ENCODE data around the gene HHAT. TPM values are rescaled to one million over a fixed set of nuclear protein-coding genes. Genes with fewer than 3 reads are reported as not detected.

The HHAT gene
- total RNA-seq, 2 donors from 2014 or later: 0.58 to 1.3 TPM

DNA sequence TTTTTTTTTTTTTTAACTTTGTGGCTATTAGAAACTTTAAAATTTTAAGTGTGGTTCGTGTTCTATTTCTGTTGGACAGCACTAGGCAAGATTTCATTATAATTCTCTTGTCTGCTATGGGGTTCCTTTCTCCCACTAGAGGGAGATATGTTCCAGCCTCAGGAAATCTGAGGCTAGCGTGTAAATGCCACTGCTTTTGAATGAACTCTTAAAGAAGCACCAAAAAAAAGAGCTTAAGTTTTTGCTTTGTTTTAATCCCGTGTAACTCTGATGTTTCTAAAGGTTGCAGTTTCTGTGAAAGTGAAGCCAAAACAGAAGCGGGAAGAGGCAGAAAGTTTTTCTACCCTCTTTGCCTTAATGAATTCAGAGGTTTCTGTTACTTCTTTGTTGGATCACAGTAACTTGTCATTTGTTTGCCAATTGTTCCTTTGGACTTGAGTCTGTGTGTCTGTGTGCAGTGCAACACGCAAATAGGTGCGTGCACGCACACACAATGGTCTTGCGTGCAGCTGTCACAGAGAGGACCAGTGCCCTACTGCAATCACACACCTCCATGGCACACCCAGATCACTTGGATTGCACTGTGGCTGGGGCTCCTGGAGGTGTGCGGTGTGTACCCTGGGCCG lies 32.3 kb downstream of the HHAT start:
- peaks cover 5% of the 10 kb centered on the region for H3K4me1 Mint-ChIP-seq
- H3K36me3 Mint-ChIP-seq (ENCODE audit: low read depth): no peaks in the 10 kb centered on the region
- H3K9me3 Mint-ChIP-seq: no peaks in the 10 kb centered on the region
- H3K27me3 Mint-ChIP-seq: no peaks in the 10 kb centered on the region
- H3K4me3 Mint-ChIP-seq: no peak overlapping the region
- peak; percentile 60 for ATAC-seq (replicated peaks)
- H3K27ac Mint-ChIP-seq: no peak overlapping the region

DNA sequence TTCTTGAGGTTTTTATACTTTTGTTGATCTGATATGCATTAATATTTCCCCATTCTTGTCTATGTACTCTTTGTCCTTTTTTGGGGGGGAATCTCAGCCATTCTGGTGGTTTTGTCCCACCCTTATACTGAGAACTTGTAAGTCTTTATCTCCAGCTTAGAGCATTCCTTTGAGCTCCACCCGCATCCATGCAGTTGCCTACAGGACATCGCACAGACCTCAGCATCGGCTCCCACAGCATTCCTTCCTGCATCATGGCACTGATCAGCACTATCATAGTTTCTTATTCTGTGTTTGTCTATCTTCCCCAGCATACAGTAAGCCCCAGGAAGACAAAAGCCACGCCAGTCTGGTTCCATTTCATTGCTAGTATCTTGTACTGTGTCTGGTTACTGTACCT lies 33.0 kb downstream of the HHAT start:
- Mint-ChIP-seq H3K9me3 (no peaks in the 10 kb centered on the region), H3K36me3 (ENCODE audit: low read depth) (no peaks in the 10 kb centered on the region), H3K4me3 (no peak overlapping the region), H3K27ac (no peak overlapping the region), H3K27me3 (no peaks in the 10 kb centered on the region), H3K4me1 (peaks cover 5% of the 10 kb centered on the region)
- no peak for ATAC-seq (replicated peaks)

DNA sequence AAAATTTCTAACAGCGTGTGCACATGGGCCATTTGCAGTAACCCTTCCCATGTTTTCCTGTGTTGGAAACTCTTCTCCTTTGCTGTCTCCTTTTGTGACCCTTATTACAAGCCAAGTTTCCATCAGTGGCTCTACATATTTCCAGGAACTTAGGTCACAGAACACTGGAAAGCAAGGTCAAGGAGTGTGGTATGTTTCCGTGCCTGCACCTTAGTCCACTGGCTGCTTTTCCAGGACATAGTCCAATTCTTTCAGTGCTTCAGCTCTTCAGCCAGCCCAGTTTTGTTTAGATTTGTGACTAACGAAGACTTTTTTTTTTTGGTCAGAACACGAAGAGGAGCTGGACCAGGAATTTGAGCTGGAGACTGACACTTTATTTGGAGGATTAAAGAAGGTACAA lies 33.8 kb downstream of the HHAT start:
- H3K4me3 Mint-ChIP-seq: no peak overlapping the region
- no peak overlapping the region for H3K27ac Mint-ChIP-seq
- H3K9me3 Mint-ChIP-seq: no peaks in the 10 kb centered on the region
- no peaks in the 10 kb centered on the region for H3K27me3 Mint-ChIP-seq
- ATAC-seq (replicated peaks): no peak
- H3K4me1 Mint-ChIP-seq: peaks cover 5% of the 10 kb centered on the region
- no peaks in the 10 kb centered on the region for H3K36me3 Mint-ChIP-seq (ENCODE audit: low read depth)

DNA sequence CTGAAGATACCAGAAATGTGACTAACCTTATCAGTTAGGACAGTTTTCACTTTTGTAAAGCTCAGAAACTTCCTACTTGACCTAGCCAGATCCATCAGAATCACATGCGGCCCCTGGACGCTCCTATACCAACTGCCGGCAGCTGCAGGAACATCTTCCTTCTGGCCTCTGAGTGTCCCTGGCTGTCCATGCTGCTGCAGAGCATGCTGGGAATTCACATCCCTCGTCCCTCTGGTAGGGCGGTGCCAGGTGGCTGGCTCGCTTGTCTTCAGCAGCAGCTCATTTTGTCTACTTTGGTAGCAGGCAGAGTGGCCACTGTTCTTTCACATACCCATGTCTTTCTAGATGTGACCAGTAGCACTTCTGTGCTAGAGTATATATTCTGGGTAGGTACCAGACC lies 34.4 kb downstream of the HHAT start:
- H3K4me3 Mint-ChIP-seq: no peak overlapping the region
- H3K9me3 Mint-ChIP-seq: no peaks in the 10 kb centered on the region
- no peak overlapping the region for H3K27ac Mint-ChIP-seq
- no peaks in the 10 kb centered on the region for H3K36me3 Mint-ChIP-seq (ENCODE audit: low read depth)
- no peak for ATAC-seq (replicated peaks)
- peaks cover 5% of the 10 kb centered on the region for H3K4me1 Mint-ChIP-seq
- no peaks in the 10 kb centered on the region for H3K27me3 Mint-ChIP-seq

DNA sequence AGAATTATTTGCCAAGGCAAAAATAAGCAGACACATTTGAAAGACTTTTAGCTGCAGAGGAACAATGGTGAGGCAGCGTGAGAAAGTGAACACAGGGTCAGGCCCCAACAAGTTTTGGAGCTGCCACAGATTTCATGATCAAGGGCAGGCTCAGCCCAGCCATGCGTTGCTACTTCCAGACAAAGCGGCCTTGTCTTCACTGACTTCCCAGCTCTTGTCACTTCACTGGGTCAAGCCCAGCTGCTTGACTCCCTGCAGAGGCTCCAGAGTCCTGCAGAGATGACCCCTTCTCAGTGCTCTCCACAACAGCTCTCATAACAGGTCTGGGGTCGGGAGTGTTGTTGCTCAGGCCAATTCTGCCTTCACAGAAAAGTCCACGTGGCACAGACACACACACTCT lies 35.8 kb downstream of the HHAT start:
- Mint-ChIP-seq H3K4me1 (peaks cover 7% of the 10 kb centered on the region), H3K4me3 (no peak overlapping the region), H3K36me3 (ENCODE audit: low read depth) (no peaks in the 10 kb centered on the region), H3K9me3 (no peaks in the 10 kb centered on the region), H3K27me3 (no peaks in the 10 kb centered on the region), H3K27ac (no peak overlapping the region)
- no peak for ATAC-seq (replicated peaks)

DNA sequence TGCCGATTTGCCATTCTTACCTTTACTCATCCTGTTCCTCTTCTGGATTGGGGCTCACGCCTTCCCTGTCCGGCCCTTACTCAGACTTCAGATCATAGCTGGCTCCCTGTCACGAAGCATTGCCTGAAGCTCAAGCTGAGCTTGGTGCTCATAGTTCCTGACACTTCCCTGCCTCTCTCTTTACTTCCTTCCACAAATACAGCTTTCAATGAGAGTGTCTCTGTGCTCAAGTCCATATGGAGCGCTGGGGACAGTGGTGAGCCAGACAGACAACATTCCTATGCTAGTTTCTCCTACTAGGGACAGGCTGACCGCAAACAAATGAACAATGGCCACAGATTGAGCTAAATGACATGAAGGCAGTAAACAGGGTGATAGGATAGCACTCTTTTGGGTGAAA lies 38.1 kb downstream of the HHAT start:
- Mint-ChIP-seq H3K9me3 (no peaks in the 10 kb centered on the region), H3K27me3 (no peaks in the 10 kb centered on the region), H3K36me3 (ENCODE audit: low read depth) (no peaks in the 10 kb centered on the region), H3K27ac (no peak overlapping the region), H3K4me1 (peaks cover 6% of the 10 kb centered on the region), H3K4me3 (no peak overlapping the region)
- ATAC-seq (replicated peaks): no peak

DNA sequence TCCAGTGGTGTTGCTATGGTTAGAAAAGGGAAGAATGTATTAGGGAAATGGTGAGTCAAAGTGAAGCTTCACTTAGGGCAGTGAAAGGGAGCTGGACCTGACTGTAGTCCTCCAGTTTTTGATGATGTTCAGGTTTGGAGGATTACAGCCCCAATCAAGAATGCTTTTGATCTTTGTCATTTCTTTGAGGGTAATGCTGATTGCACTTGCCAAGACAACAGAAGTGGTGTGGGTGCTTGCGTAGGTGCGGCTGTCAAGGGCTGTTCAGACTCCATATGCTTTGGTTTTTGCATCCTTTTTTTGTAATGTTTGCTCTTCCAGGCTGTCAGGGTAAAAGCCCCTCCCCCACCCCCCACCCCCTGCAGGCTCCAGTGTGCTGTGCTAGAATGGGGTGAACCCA lies 38.9 kb downstream of the HHAT start:
- no peaks in the 10 kb centered on the region for H3K27me3 Mint-ChIP-seq
- H3K4me1 Mint-ChIP-seq: peaks cover 6% of the 10 kb centered on the region
- H3K36me3 Mint-ChIP-seq (ENCODE audit: low read depth): no peaks in the 10 kb centered on the region

DNA sequence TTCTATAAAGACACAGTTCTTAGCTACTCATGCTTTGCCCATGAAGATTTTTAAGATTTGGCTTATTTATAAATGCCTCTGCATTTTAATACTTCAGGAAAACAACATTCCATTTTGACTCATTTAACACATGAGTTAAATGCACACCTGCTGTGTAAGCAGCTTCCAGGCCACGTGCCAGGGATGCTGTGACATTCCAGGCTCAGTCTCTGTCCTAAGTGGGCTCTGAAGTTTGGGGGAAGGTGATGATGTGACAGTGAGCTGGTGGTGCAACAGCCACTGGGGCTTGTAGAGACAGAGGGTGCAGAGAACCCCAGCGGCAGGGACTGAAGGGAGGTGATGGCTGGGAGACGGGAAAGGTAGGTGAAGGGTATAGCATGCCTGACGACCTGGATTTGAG lies 40.7 kb downstream of the HHAT start:
- peaks cover 17% of the 10 kb centered on the region for H3K4me1 Mint-ChIP-seq
- peak overlapping the region; percentile 23 for H3K27ac Mint-ChIP-seq
- H3K4me3 Mint-ChIP-seq: no peak overlapping the region
- H3K9me3 Mint-ChIP-seq: no peaks in the 10 kb centered on the region
- no peaks in the 10 kb centered on the region for H3K27me3 Mint-ChIP-seq
- no peaks in the 10 kb centered on the region for H3K36me3 Mint-ChIP-seq (ENCODE audit: low read depth)
- ATAC-seq (replicated peaks): no peak

More for the DNA sequence above, 38.9 kb downstream of the HHAT start:
- ATAC-seq (replicated peaks): no peak
- no peak overlapping the region for H3K27ac Mint-ChIP-seq
- H3K9me3 Mint-ChIP-seq: no peaks in the 10 kb centered on the region
- no peak overlapping the region for H3K4me3 Mint-ChIP-seq

DNA sequence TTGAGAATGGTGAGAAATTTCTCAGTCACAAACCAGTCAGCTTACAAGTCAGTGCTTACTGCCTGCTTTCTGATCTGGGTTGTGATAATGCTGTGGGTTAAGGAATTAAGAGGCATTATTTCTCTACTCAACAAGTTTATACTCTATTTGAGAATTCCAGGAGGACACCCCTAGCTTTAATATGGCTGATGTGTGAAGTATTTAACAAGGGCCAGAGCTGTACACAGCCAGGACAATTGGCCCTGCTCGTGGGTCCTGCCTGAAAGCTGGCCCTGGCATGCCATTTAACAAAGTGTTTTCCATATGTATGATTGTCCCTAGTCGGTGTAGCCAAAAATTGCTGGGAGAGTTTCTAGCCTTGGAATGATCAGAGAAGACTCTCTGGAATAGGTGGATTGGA lies 43.2 kb downstream of the HHAT start:
- H3K9me3 Mint-ChIP-seq: no peaks in the 10 kb centered on the region
- no peaks in the 10 kb centered on the region for H3K36me3 Mint-ChIP-seq (ENCODE audit: low read depth)
- no peaks in the 10 kb centered on the region for H3K27me3 Mint-ChIP-seq
- no peak overlapping the region for H3K27ac Mint-ChIP-seq
- no peak overlapping the region for H3K4me3 Mint-ChIP-seq
- peaks cover 22% of the 10 kb centered on the region for H3K4me1 Mint-ChIP-seq
- ATAC-seq (replicated peaks): no peak

DNA sequence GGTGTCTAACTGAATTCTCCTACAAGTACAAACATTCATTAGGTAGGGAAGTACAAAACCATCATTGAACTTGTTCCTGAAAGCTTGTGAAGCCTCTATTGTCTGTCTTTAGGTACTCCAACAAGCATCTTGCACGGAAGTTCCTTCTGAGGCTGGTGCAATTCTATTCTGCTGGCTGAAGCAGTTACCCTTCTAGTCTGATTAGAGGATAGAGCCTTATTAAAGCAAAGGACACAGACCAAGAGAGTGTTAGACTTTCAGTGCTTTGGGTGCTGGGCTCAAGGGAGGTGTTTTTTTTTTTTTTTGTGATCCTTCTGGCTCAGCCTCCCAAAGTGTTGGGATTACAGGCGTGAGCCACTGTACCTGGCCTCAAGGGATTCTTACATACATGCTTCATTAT lies 43.8 kb downstream of the HHAT start:
- Mint-ChIP-seq H3K9me3 (no peaks in the 10 kb centered on the region), H3K4me3 (no peak overlapping the region), H3K27ac (no peak overlapping the region), H3K36me3 (ENCODE audit: low read depth) (no peaks in the 10 kb centered on the region), H3K27me3 (no peaks in the 10 kb centered on the region), H3K4me1 (peaks cover 22% of the 10 kb centered on the region)
- no peak for ATAC-seq (replicated peaks)

DNA sequence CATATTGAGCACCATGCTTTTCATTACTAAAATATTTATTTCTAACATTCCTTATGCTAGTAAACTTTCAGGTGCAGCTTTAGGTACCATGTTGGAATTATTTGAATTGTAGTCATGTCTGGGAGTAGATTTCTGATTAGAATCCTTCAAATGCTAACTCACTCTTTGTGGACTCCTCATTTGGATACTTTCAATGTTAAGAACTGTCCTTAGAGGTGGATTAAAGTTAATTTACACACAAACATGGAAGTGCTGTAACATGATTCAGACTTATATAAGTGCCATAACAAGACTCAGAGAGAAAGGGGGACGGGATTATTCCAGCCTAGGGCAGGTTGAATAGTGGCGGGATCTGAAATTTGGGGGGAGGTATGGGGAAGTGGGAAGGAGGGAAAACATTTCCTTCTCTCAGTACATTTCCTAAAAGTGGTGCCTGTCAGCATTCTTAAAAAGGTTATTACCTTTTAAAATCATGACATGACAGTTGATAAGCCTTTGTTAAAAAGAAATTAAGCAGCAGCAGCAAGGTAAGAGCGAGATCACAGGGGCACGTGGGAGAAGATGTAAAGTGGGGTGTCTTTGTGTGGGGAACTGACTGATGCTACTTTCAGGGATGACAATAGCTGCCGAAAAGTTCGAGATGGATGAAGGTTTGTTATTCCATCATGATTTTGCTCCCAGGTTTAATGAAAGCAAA lies 44.4 kb downstream of the HHAT start:
- Mint-ChIP-seq H3K4me1 (peaks cover 22% of the 10 kb centered on the region), H3K9me3 (no peaks in the 10 kb centered on the region), H3K27me3 (no peaks in the 10 kb centered on the region), H3K4me3 (peak overlapping the region; percentile 56), H3K27ac (peak overlapping the region; percentile 91), H3K36me3 (ENCODE audit: low read depth) (no peaks in the 10 kb centered on the region)
- ATAC-seq (replicated peaks): no peak

DNA sequence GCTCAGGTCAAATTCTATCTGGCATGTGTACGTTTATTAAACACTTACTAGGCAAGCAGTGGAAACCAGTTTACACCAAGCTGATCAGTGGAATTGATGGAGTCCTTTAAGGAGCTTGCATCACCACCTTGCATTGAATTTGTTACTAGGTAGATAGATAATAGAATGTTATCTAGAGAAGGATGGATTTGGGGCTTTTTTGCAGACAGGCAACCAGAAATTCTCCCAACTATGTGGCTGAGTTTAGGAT lies 44.9 kb downstream of the HHAT start:
- no peaks in the 10 kb centered on the region for H3K36me3 Mint-ChIP-seq (ENCODE audit: low read depth)
- peaks cover 22% of the 10 kb centered on the region for H3K4me1 Mint-ChIP-seq
- peak overlapping the region; percentile 56 for H3K4me3 Mint-ChIP-seq
- no peaks in the 10 kb centered on the region for H3K9me3 Mint-ChIP-seq
- no peaks in the 10 kb centered on the region for H3K27me3 Mint-ChIP-seq
- H3K27ac Mint-ChIP-seq: peak overlapping the region; percentile 91
- peak; percentile 5 for ATAC-seq (replicated peaks)

DNA sequence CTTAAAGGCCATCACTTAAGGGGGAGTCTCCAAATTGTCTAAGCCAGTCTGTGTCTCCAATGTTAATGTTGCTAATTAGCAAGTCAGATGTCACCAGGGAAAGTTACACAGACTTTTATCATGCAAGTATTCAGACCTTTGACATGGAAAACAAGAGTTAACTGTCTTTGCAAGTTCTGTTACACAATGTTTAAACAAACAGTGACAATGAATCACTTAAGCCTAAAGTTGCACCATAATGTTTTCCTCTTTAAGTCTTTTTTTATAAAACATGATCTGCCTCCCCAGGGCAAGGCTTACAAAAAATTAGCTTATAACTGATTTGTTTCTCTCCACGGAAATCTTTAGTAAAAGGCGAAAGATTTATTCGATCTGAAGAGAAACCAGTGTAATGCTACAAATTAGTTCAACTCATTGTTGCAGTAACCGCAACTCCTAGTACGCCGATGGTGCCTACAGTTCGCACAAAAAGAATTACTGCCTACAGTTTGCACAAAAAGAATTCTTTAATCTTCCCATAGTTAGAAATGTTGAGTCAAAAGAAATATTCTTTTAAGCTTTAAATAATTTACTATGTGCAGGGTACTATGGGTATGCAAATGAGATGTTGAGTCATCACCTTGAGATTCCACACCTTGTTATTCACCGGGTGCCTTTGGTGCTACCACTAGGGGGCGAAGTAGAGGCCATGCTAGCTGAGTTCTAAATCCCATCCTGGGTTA lies 45.3 kb downstream of the HHAT start:
- H3K4me3 Mint-ChIP-seq: peak overlapping the region; percentile 56
- H3K36me3 Mint-ChIP-seq (ENCODE audit: low read depth): no peaks in the 10 kb centered on the region
- no peaks in the 10 kb centered on the region for H3K9me3 Mint-ChIP-seq
- peak; percentile 89 for ATAC-seq (replicated peaks)
- H3K27ac Mint-ChIP-seq: peak overlapping the region; percentile 91
- H3K4me1 Mint-ChIP-seq: peaks cover 22% of the 10 kb centered on the region
- H3K27me3 Mint-ChIP-seq: no peaks in the 10 kb centered on the region

DNA sequence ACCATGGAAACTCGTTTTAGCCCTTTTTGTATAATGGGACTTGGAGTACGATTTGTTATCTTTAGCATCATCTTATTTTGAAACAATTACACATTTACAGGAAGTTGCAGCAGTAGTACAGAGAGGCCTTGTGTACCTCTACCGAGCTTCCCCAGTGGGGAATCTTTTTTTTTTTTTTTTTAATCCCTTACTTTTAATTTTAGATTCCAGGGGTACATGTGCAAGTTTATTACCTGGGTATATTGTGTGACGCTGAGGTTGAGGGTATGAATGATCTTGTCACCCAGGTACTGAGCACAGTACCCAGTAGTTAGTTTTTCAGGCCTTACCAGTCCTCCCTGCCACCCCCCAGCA lies 45.9 kb downstream of the HHAT start:
- Mint-ChIP-seq H3K36me3 (ENCODE audit: low read depth) (no peaks in the 10 kb centered on the region), H3K27me3 (no peaks in the 10 kb centered on the region), H3K9me3 (no peaks in the 10 kb centered on the region), H3K4me1 (peaks cover 19% of the 10 kb centered on the region), H3K4me3 (peak overlapping the region; percentile 56), H3K27ac (peak overlapping the region; percentile 91)
- ATAC-seq (replicated peaks): no peak

DNA sequence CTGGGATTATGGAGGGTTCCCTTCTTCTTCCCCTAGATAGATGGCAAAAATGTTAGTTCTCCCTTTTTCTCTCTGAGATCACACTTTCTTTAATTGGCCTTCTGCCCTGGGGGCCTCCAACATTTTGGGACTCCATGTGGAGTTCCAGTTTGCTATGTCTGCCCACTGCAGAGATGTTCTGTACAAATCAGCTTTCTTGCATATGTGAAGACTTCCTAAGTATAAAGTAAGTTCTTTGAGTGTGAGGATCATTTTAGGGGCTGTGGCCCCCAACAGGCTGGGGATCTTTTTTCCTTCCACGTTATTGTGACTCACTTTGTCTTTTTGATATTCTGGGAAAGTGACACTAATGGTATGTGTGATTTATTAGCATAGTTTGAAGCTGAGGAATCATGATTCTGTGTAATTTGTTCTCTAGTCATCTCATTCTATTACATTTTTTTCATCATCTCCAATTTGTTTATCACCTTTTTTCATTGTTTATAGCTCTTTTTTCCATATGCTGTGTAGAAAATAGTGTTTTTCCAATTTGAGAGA lies 48.2 kb downstream of the HHAT start:
- H3K27ac Mint-ChIP-seq: no peak overlapping the region
- H3K36me3 Mint-ChIP-seq (ENCODE audit: low read depth): no peaks in the 10 kb centered on the region
- peaks cover 16% of the 10 kb centered on the region for H3K4me1 Mint-ChIP-seq
- no peak for ATAC-seq (replicated peaks)
- no peaks in the 10 kb centered on the region for H3K9me3 Mint-ChIP-seq
- H3K27me3 Mint-ChIP-seq: no peaks in the 10 kb centered on the region
- no peak overlapping the region for H3K4me3 Mint-ChIP-seq
